C4-2B (cell line): ENCODE measurements around the gene EXO5.

Source experiments
- CTCF ChIP-seq: fragments of 450-650 bp; conservative IDR thresholded peaks from 2 replicates; pipeline ENCODE4 v1.5.1; 2017; ENCODE audit warnings: mild to moderate bottlenecking
- ZFX ChIP-seq: fragments of 450-650 bp; IDR thresholded peaks from 2 replicates; pipeline ENCODE4 v1.6.1; 2017

GRCh38 chr1:40530735-40531380 lies 22.3 kb downstream of the EXO5 start:
- TF ChIP-seq CTCF, result no peak
- no peak for TF ChIP-seq ZFX
